NB4 (cell line): Measurements from ENCODE around the gene LAD1.

Source experiments
- POLR2A ChIP-seq: IDR thresholded peaks from 2 replicates; pipeline ENCODE4 v1.6.1; 2011; ENCODE audit warnings: mild to moderate bottlenecking; ENCODE audit not compliant: insufficient read length; ENCODE audit errors: extremely low read depth
- TF ChIP-seq, protein P1 (sequence below): IDR thresholded peaks from one replicate; pipeline ENCODE4 v1.5.1; 2012; ENCODE audit warnings: low read depth, low read length
- TF ChIP-seq, protein P2 (sequence below): IDR thresholded peaks from 2 replicates; pipeline ENCODE4 v1.6.1; 2011; ENCODE audit warnings: low read depth, low read length

DNA sequence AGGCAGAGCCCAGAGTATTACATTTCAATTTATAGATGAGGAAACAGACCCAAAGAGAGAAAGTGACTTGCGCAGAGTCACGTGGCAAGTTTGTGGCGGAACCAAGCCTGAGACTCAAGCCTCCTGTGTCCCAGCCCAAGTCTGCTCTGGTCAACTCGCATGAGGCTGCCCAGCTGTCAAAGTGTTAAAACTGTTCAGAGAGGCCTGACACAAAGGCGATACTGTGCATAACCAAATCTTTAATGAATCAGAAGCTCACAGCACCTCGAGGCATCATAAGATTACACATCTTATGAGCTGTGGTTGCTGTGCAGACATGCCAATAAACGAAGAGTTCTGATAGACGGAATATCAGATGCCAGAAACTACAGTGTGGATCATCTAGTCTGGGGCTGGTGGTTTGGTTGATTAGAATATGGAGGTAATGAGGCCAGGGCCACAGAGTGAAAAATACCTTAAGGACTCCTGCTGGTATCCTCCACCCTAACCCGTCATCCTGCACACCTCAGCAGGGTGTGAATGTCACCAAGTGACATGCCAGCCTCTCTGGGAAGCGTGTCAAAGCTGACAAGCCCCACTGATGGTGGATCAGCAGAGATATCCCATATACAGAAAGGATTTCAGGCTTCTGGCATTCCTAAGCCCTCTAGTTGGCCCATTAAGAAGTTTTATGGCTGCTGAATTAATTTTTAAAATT is 63.8 kb downstream of the LAD1 start:
- TF ChIP-seq, protein P1, sequence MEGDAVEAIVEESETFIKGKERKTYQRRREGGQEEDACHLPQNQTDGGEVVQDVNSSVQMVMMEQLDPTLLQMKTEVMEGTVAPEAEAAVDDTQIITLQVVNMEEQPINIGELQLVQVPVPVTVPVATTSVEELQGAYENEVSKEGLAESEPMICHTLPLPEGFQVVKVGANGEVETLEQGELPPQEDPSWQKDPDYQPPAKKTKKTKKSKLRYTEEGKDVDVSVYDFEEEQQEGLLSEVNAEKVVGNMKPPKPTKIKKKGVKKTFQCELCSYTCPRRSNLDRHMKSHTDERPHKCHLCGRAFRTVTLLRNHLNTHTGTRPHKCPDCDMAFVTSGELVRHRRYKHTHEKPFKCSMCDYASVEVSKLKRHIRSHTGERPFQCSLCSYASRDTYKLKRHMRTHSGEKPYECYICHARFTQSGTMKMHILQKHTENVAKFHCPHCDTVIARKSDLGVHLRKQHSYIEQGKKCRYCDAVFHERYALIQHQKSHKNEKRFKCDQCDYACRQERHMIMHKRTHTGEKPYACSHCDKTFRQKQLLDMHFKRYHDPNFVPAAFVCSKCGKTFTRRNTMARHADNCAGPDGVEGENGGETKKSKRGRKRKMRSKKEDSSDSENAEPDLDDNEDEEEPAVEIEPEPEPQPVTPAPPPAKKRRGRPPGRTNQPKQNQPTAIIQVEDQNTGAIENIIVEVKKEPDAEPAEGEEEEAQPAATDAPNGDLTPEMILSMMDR: no peak
- no peak for TF ChIP-seq POLR2A
- TF ChIP-seq, protein P2, sequence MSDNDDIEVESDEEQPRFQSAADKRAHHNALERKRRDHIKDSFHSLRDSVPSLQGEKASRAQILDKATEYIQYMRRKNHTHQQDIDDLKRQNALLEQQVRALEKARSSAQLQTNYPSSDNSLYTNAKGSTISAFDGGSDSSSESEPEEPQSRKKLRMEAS: no peak
